NOMO-1 treated with DMSO at 0.1 percent for 48 hours (cell line): ENCODE data around the gene COL25A1.
A peak's percentile ranks its signal among the peaks of the same experiment; 100 is the strongest.
"Not testable (repeated sequence)": the region's sequence is repeated elsewhere in the genome, so short reads cannot be mapped to it uniquely, and the experiment has no call there.

Experiments used
- DNase-seq: peaks from one replicate; lab custom pipeline; 2025; ENCODE audit not compliant: unreplicated experiment; lab: John Stamatoyannopoulos, UW

COL25A1 gene

DNA sequence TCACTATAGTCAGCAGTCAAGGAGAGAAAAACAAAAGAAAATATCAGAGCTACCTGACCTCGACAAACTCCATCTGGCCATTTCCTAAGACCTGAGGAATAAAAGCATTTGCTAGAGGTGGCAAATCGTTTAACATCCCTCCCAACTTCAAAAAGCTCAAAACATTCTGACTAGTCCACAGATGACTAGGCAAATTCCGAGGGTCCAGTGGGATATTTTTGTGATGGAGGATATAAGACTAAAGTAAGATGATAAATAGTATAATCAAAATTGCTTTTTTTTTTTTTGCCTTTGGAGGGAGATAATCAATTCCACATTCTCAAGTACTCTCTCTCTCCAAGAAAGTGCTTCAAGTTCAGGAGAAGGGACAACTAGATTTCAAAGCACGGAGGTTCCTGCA, 420.5 kb downstream of the COL25A1 start:
- DNase-seq: no peak

DNA sequence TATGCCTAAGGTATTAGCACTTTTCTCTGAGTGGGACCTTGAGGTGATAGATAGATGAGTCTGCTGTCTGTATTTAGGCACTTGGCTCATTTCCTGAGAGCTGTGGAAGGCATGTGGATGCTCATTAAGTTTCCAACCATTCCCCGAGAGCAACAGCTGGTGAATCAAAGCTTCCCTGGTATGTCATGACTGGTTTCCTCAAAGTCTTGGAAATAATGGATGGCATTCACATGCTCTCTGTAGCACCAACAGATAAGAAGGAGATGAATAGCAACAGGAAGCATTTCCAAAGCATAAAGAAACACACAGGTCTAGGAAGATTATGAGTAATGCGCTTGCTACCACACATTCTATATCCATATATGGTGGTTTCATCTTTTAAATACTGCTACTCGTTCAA, 421.3 kb downstream of the COL25A1 start:
- no peak for DNase-seq

DNA sequence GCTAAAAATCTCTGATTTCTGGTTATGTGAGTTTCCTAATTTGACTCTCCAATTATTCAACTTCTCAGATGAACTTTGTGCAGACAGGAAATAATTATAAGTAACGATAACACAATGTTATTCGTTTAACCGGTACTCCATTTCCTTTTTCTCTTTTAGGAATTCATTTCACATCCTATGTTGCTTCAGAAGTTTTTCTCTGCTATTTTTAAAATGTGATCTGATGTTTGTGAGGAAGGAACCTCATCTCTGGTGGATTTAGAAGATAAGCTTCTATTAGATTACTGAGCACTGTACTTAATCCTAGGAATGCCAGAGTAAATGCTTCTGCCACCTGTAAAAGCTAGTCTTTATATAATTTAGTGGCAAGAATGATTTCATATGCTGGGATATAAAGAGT, 423.7 kb downstream of the COL25A1 start:
- peak; percentile 86 for DNase-seq

GRCh38 chr4:108877821-108878220, 424.6 kb downstream of the COL25A1 start:
- no peak for DNase-seq

GRCh38 chr4:108874806-108875205, 427.7 kb downstream of the COL25A1 start:
- no peak for DNase-seq

DNA sequence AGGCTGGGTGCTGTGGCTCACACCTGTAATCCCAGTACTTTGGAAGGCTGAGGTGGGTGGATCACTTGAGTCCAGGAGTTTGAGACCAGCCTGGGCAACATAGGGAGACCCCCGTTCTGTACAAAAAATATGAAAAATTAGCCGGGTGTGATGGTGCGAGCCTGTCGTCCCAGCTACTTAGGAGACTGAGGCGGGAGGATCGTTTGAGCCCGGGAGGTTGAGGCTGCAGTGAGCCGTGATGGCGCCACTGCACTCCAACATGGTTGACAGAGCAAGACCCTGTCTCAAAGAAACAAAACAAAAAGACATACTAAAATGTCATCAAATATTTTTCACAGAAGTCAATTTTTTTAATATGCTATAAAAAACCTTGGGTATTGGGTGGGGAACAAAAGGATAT, 432.5 kb downstream of the COL25A1 start:
- DNase-seq: not testable (repeated sequence)

DNA sequence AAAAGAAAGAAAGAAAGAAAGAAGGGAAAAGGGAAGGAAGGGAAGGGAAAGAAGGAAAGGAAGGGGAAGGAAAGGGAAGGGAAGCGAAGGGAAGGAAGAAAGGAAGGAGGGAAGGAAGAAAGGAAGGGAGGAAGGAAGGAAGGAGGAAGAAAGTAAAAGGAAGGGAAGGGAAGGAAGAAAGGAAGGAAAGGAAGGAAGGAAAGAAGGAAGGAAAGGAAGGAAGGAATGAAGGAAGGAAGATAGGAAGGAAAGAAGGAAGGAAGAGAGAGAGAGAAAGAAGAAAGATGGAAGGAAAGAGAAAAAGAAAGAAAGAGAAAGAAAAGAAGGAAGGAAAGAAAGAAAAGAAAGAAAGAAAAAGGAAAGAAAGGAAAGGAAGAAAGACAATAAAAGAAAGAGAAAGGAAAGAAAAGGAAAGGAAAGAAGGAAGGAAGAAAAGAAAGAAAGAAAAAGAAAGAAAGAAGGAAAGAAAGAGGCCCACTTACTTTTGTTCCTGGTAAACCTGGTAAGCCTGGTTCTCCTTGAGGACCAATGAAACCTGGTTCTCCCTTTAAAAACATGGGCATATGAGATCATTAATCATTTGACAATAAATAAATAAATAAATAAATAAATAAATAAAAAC, 433.7 kb downstream of the COL25A1 start:
- DNase-seq: no peak

DNA sequence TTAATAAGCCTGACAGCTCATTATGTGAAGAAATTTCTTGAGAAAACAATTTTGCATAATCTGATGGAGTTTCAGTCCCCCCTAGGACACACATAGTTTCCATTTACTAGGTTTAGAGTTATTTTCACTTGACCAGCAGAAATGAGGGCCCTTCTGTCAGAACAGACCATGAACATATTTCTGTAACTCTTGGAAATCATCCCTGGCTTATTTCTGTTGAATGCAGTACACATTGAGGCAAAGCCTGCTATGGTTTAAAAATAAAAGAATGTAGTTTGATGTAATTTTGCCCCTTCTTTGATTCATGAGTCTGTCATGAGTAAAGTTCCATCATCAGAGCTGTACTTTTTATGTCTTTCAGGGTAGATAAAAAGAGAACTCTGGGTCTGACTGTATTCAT, 435.0 kb downstream of the COL25A1 start:
- no peak for DNase-seq

- no peak for DNase-seq
Observed at GRCh38 chr4:108861334-108861733, 441.1 kb downstream of the COL25A1 start.

DNA sequence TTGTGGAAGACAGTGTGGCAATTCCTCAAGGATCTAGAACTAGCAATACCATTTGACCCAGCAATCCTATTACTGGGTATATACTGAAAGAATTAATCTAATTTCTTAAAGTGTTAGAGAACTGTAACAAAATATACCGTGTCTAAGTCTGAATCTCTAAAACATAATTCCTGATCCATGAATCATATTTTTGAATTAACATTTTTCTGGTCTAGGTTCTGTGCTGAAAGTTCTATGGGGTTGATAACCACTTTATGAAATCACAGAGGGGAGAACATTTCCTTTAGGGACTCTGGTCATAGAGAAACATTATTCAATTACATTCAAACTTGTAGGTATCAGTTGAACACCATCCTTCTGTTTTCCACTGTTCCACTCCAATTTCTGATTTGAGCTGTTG, 447.7 kb downstream of the COL25A1 start:
- DNase-seq: no peak

DNA sequence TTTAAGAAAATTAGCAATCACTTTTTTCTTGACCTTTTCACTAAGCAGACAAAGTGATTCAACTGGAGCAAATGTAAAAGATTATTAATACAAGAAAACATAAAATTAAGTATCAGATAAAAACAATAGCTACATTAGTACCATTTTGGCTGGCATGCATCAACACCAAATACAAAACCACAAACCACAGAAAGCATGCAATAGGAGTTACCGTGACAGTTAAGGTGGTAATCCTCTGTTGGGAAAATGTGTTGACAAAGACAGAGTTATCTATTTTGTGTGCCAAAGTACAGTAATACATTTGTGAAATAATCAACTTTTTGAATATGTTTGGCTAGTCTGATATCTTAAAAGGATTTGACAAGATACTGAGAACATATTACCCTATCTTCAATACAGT, 449.8 kb downstream of the COL25A1 start:
- DNase-seq: peak; percentile 29

GRCh38 chr4:108851366-108851765, 451.1 kb downstream of the COL25A1 start:
- DNase-seq: no peak

GRCh38 chr4:108850219-108850649, 452.2 kb downstream of the COL25A1 start:
- DNase-seq: no peak

DNA sequence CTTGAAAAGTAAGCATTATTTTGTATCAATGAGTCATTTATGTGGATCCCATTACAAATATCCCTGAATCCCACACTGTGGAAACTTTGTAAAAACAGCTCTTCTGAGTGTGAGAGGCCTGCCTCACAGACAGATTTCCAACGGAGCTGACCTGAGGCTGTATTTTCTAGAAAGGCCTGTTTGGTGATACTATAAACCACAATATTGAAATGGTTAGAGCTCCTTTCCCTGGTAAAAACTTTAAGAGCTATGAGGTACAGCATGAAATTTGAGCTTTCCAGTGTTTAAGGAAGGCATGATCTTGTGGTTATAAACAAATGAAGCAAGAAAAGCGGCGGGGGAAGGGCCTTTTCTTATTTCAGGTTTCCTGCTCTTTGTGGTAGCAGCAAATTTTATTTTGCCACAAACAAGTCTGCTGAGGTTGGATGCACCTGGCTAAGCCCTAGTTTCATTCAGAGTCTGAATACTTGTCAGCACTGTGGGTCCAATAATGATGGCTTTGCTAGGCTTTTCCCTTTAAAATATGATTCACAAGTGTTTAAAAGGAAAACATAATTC, 452.8 kb downstream of the COL25A1 start:
- peak; percentile 40 for DNase-seq

DNA sequence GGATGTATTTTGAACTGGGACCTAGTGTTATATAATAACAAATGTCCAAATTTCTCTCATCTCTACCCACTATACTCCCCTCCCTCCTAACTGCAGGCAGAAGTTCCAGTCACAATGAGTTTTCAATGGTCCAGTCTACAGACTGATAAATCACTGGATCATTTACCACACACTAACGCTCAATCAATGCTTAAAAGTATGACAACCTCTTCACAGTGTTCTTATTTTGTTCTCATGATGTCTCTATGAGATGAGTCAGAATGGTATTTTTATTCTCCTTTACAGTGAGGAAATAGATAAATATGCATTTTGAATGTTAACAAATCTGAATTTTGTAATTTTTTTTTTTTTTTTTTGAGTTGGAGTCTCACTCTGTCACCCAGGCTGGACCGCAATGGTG, 455.9 kb downstream of the COL25A1 start:
- DNase-seq: no peak

- no peak for DNase-seq
Observed at GRCh38 chr4:108840426-108840975, 462.0 kb downstream of the COL25A1 start.

DNA sequence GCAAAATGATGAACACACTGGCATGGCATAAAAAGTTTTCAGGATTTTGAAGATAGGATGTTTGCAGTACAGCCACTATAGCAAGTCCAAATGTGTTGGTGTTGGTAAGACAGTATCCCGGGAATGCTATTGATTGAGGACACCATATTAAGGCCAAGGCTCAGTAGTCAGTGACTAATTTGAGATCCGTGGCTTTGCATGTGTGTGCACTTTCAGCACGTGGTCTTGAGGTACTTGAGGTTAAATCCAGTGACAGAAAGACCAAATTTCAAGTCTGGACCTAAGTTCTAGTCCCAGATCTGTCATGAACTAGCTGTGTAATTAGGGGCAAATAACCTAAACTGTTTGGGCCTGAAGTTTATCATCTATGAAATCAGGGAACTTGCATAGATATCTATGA, 463.1 kb downstream of the COL25A1 start:
- DNase-seq: no peak

DNA sequence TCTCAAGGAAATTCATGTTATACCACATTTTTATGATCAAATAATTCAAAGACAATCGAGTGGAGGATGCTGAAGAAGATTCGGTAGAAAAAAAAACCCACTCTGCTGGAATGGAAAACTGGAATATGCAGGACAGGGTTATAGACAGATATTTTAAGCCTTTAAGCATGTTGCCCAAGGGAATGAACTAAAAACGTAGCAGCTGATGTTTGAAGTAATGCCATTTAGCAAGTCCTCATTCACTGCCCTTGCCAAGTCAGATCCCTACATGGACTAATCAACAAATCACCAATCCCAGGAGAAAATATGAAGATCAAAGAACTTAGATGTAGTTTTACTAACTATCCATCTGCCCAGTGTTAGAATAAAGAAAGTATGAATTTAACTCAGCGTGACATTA, 464.0 kb downstream of the COL25A1 start:
- no peak for DNase-seq

DNA sequence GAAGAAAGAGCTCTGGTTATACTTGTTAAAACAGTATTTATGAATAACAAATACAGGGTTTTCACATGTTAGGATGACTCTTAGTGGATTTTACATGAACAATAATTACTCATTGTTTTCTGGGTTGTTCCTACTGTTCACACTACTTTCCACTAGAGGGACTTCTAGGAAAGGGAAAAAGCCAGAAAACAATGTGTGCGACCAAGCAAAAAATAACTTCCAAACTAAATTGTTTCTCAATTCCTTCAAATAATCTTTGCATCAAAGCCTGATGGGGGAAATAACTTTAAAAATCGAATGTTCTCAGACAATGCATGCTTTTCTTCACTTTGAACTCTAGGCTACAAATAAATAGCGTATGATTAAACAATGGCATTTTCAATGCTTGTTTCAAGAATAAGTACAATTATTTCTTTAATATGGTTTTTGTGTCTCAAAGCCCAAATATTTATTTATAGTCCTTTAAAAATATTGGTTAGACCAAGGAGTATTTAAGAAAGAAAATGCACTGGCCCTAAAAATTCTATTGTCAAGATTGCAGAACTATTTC, 467.5 kb downstream of the COL25A1 start:
- peak; percentile 62 for DNase-seq

DNA sequence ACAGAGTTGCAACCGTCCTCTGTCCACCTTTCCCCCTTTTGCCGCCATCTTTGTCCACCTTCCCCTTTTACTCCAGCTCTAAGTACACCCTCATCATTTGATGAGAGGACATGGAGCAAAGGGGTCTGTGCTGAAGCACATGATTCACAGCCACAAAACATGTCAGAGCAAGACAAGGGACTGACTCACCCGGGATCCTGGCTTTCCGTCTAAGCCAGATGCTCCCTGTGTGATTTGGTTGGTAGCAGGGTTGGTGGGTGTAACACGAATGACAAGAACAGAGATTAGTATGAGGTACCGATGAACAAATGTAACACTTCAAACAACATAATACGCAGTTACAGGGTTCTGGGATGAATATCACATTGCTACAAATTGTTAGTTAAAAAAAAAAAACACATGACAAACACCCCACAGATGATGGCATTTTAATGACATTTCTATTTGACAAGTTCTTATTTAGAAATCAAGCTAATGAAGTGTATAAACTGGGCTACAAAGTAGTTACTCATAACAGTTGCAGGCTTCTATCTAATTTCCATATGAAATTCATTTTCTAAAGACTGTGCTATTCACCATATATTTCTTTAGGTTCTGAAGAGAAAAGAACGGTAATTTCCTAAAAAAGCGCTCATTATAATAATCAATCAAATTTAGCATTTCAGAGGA, 468.2 kb downstream of the COL25A1 start:
- DNase-seq: no peak

- no peak for DNase-seq
Observed at GRCh38 chr4:108833046-108833445, 469.4 kb downstream of the COL25A1 start.

DNA sequence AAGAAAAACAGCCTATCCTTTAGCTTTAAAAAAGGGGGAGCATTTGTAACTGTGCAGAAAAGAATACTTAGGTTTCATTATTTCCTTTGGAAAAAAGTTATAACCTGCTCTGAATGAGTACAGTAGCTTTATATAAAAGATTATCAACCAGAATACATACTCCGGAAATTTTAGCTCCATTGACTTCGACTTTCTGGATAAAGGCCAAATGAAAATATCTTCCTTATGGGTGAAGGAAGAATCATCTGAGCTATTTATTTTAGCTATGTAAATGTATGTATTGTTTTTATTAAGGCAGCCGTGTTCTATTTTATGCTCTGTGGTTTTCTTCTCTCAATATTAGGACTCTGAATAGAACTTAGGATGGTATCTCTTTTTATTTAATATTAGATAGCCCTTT, 470.6 kb downstream of the COL25A1 start:
- DNase-seq: no peak
